Endothelial cell of umbilical vein (primary cell): ENCODE data around the gene TOLLIP. TPM values are rescaled to one million over a fixed set of nuclear protein-coding genes. Genes with fewer than 3 reads are reported as not detected.

ENCODE experiments used
- BruUV-seq: library from RNA; stranded (reverse); fragments of 400-500 nt; replicated peaks from 2 replicates; lab custom pipeline; 2021; lab: Mats Ljungman, UMichigan
- CTCF ChIA-PET: fragments of 300-600, 350-600 bp; sonication (Branson Sonifier 250); formaldehyde crosslinking; loops from one replicate; lab custom pipeline; 2021; ENCODE audit warnings: antibody characterized with exemption, inconsistent platforms; lab: Charles Lee
- POLR2A ChIA-PET: fragments of 300-600, 350-600 bp; sonication (Branson Sonifier 250); formaldehyde crosslinking; loops from one replicate; lab custom pipeline; 2021; ENCODE audit warnings: antibody characterized with exemption, inconsistent platforms; lab: Charles Lee
- DNase-seq: peaks from one replicate; pipeline ENCODE4 v3.0.0-alpha.2; 2011; ENCODE audit warnings: low read depth, low spot score
- FAIRE-seq: peaks from 2 replicates; lab custom pipeline; 2011; peaks lifted over from hg19 to GRCh38; lab: Jason Lieb, UNC
- H2AFZ ChIP-seq: 2 replicates; pipeline ENCODE4 v1.6.0; 2012; ENCODE audit warnings: low read depth, low read length, control low read depth, inconsistent platforms
- H3K27ac ChIP-seq: 2 replicates; pipeline ENCODE4 v1.5.1; 2011; ENCODE audit warnings: low read depth, mild to moderate bottlenecking, control low read depth, low read length, moderate library complexity; ENCODE audit not compliant: insufficient read depth
- H3K27me3 ChIP-seq, 2 experiments: 2 replicates each; pipeline versions ENCODE4 v1.6.0 to v1.6.1; 2011; ENCODE audit warnings: low read length in 2 of 2, mixed read lengths in 1 of 2; ENCODE audit not compliant: control insufficient read depth in 2 of 2, insufficient read depth in 2 of 2
- H3K36me3 ChIP-seq, 2 experiments: 2 replicates in 1 of 2; 3 replicates in 1 of 2; pipeline ENCODE4 v1.5.1; 2011; ENCODE audit warnings: low read length in 2 of 2, mild to moderate bottlenecking in 1 of 2, moderate library complexity in 1 of 2; ENCODE audit not compliant: control insufficient read depth in 2 of 2, insufficient read depth in 2 of 2; ENCODE audit errors: extremely low read depth in 1 of 2
- H3K4me1 ChIP-seq: 3 replicates; pipeline ENCODE4 v1.5.1; 2011; ENCODE audit warnings: mild to moderate bottlenecking, low read length; ENCODE audit not compliant: control insufficient read depth, insufficient read depth; ENCODE audit errors: extremely low read depth
- H3K4me2 ChIP-seq: 2 replicates; pipeline ENCODE4 v1.6.1; 2011; ENCODE audit warnings: low read length, control low read depth, mixed read lengths; ENCODE audit not compliant: insufficient read depth
- H3K4me3 ChIP-seq, 3 experiments: fragments of 200-600 bp in 1 of 3; sonication (generic), shearing (Covaris generic) in 1 of 3; replicated peaks in 1 of 3; 2 replicates each; pipeline ENCODE4 v1.5.1; 2011 to 2016; ENCODE audit warnings: control low read depth in 3 of 3, low read length in 3 of 3, mild to moderate bottlenecking in 2 of 3, inconsistent platforms in 1 of 3, low read depth in 1 of 3, moderate library complexity in 1 of 3; ENCODE audit not compliant: insufficient read depth in 1 of 3
- H3K79me2 ChIP-seq: 2 replicates; pipeline ENCODE4 v1.6.0; 2012; ENCODE audit warnings: low read length, inconsistent platforms; ENCODE audit not compliant: control insufficient read depth, insufficient read depth
- H3K9ac ChIP-seq: replicated peaks from 2 replicates; pipeline ENCODE3; 2011; ENCODE audit warnings: low read length, control low read depth; ENCODE audit not compliant: insufficient read depth; ENCODE audit errors: extremely low read depth
- H3K9me1 ChIP-seq: replicated peaks from 3 replicates; pipeline ENCODE4 v1.6.0; 2011; ENCODE audit warnings: mild to moderate bottlenecking, low read length; ENCODE audit not compliant: control insufficient read depth, insufficient read depth; ENCODE audit errors: extremely low read depth
- H3K9me3 ChIP-seq: replicated peaks from 2 replicates; pipeline ENCODE4 v1.5.1; 2012; ENCODE audit warnings: low read length, inconsistent platforms; ENCODE audit not compliant: control insufficient read depth, insufficient read depth
- H4K20me1 ChIP-seq: replicated peaks from 2 replicates; pipeline ENCODE3; 2011; ENCODE audit warnings: mild to moderate bottlenecking, low read length; ENCODE audit not compliant: control insufficient read depth, insufficient read depth; ENCODE audit errors: extremely low read depth
- EZH2 ChIP-seq: IDR thresholded peaks from 2 replicates; pipeline ENCODE4 v1.6.1; 2012; ENCODE audit warnings: borderline replicate concordance, low read depth, mild to moderate bottlenecking, moderate library complexity, low read length, inconsistent platforms; ENCODE audit not compliant: severe bottlenecking
- FOS ChIP-seq: IDR thresholded peaks from 2 replicates; pipeline ENCODE4 v1.6.1; 2011; ENCODE audit warnings: mild to moderate bottlenecking, low read length, moderate library complexity, borderline replicate concordance; ENCODE audit not compliant: insufficient read depth
- GATA2 ChIP-seq: IDR thresholded peaks from 2 replicates; pipeline ENCODE4 v1.7.0; 2011; ENCODE audit warnings: low read depth, mild to moderate bottlenecking, moderate library complexity, mixed read lengths, low read length; ENCODE audit not compliant: insufficient read length, insufficient read depth
- JUN ChIP-seq: IDR thresholded peaks from 2 replicates; pipeline ENCODE4 v1.6.1; 2011; ENCODE audit warnings: borderline replicate concordance, low read depth; ENCODE audit not compliant: insufficient read length, insufficient read depth
- MYC ChIP-seq: IDR thresholded peaks from one replicate; pipeline ENCODE4 v1.6.1; 2011; ENCODE audit warnings: mild to moderate bottlenecking, low read depth, low read length
- POLR2A ChIP-seq: IDR thresholded peaks from 2 replicates; pipeline ENCODE4 v1.6.1; 2012; ENCODE audit warnings: low read depth, mild to moderate bottlenecking, control low read depth, low read length
- POLR2AphosphoS5 ChIP-seq: IDR thresholded peaks from 2 replicates; pipeline ENCODE4 v1.6.1; 2012; ENCODE audit warnings: low read depth, mild to moderate bottlenecking, control low read depth, low read length, moderate library complexity; ENCODE audit not compliant: insufficient read depth
- dilution Hi-C: fragments of 300-500 bp; cut with MboI; formaldehyde crosslinking; loops from one replicate; pipeline ENCODE4 v1.15.0; 2019; ENCODE audit warnings: low sequenced_read_pairs; ENCODE audit not compliant: extremely low pct_ligation_motif_present
- intact Hi-C: fragments of 100-400 bp; cut with micrococcal nuclease; formaldehyde crosslinking; loops from one replicate; pipeline ENCODE4 v1.10.0; 2022
- microRNA-seq: library from miRNA; unstranded; fragments of <30 nt; microRNA quantifications from one replicate; pipeline ENCODE4 v1.2.0, GENCODE V29; 2021; ENCODE audit warnings: borderline number of aligned reads, borderline replicate concordance
- polyA plus RNA-seq, 4 experiments: library from polyadenylated mRNA; depleted of rRNA in 3 of 4; stranded (reverse) in 3 of 4; unstranded in 1 of 4; fragments of >200 nt; gene quantifications; 2 replicates each; pipeline versions ENCODE4 v1.2.1 to v1.2.3, GENCODE V29; 2011 to 2012; ENCODE audit warnings: missing spikeins in 1 of 4
- small RNA-seq: library from RNA; depleted of rRNA; stranded (forward); fragments of <200 nt; gene quantifications from one replicate; pipeline ENCODE3, GENCODE V24; 2012; ENCODE audit warnings: low replicate concordance, low read depth; ENCODE audit not compliant: insufficient read depth, insufficient read length
- total RNA-seq: library from RNA; stranded (reverse); gene quantifications from 2 replicates; pipeline ENCODE4 v1.2.3, GENCODE V29; 2021
- TF ChIP-seq, protein P1 (sequence below), 2 donors: IDR thresholded peaks; 1 replicate in 1 of 2; 2 replicates in 1 of 2; pipeline ENCODE4 v1.5.1; 2011; ENCODE audit warnings: low read length in 2 of 2, mild to moderate bottlenecking in 2 of 2, moderate library complexity in 2 of 2, control low read depth in 1 of 2, inconsistent platforms in 1 of 2, low read depth in 1 of 2; ENCODE audit not compliant: insufficient read depth in 1 of 2; ENCODE audit errors: extremely low read depth in 1 of 2
- TF ChIP-seq, protein P2 (sequence below): IDR thresholded peaks from 2 replicates; pipeline ENCODE4 v1.6.1; 2011; ENCODE audit not compliant: insufficient read depth, insufficient read length

The TOLLIP gene
- total and polyA plus RNA-seq, 2 donors (not counting 3 experiments of a cell fraction or from before 2014, with no cell fraction given): 49.6 to 64.8 TPM

DNA sequence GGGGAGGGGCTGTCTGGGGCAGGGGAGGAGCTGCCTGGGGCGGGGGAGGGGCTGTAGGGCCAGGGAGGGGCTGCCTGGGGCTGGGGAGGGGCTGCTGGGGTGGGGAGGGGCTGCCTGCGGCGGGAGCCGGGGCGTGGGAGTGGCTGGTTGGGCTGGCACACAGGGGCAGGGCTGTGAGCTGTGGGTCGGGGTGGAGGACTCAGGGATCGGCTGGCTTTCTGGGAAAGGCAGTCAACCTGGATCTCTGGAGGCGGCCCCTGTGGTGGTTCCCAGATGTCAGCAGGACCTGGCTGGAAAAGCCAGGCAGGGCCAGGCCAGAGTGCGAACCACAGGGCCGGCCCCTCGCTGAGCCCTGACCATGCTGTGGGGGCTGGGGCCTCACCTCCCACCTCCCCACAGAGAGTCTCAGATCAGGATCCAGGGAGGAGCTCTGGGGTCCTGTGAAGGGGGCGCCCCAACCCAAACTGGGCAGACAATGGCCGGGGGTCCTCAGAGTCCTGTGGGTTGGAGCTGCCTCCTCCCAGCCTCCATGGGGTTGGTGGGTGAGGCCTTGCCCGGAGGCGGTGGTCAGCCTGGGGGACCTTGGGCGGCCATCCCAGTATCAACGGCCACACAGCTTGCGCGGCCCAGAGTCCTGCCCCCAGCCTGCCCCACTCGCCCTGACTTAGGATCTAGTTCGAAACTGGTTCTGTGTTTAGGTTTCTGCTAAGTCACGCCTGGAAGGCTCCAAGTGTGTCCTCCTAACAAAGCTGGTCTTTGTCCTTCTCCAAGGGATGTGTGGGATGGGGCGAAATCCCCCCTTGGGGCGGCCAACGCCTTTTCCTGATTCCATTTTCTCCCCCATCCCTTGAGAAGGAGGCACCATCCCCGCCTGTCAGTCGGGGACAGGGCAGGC, 84.7 kb downstream of the TOLLIP start:
- FAIRE-seq (no peak), DNase-seq (no peak)
- dilution Hi-C loops: no loop called here

More for the DNA sequence above, 84.7 kb downstream of the TOLLIP start:
- Histone ChIP-seq H3K9me1 (no peaks in the 10 kb centered on the region), H2AFZ (no peak overlapping the region), H3K36me3 (no peaks in the 10 kb centered on the region), H3K4me1 (no peaks in the 10 kb centered on the region), H3K27me3 (no peaks in the 10 kb centered on the region), H3K27ac (no peak overlapping the region), H3K4me3 (no peak overlapping the region), H3K9me3 (no peaks in the 10 kb centered on the region), H3K79me2 (no peaks in the 10 kb centered on the region), H3K4me2 (no peak overlapping the region), H3K9ac (no peak overlapping the region), H4K20me1 (no peaks in the 10 kb centered on the region)
- ChIA-PET POLR2A (no interaction called here), CTCF (interaction anchor here (1.4 kb wide), 1 partner anchor 350 kb away, joined by 3 read pairs; no protein-coding TSS in a partner anchor)
- no TSS peak for BruUV-seq
- intact Hi-C loops: no loop called here
- no peak for TF ChIP-seq FOS
- TF ChIP-seq JUN: no peak
- TF ChIP-seq EZH2: no peak
- TF ChIP-seq, protein P1, sequence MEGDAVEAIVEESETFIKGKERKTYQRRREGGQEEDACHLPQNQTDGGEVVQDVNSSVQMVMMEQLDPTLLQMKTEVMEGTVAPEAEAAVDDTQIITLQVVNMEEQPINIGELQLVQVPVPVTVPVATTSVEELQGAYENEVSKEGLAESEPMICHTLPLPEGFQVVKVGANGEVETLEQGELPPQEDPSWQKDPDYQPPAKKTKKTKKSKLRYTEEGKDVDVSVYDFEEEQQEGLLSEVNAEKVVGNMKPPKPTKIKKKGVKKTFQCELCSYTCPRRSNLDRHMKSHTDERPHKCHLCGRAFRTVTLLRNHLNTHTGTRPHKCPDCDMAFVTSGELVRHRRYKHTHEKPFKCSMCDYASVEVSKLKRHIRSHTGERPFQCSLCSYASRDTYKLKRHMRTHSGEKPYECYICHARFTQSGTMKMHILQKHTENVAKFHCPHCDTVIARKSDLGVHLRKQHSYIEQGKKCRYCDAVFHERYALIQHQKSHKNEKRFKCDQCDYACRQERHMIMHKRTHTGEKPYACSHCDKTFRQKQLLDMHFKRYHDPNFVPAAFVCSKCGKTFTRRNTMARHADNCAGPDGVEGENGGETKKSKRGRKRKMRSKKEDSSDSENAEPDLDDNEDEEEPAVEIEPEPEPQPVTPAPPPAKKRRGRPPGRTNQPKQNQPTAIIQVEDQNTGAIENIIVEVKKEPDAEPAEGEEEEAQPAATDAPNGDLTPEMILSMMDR (IDR thresholded peaks at IDR 0.05; ENCODE audit: extremely low read depth in 1 of 2, insufficient read depth in 1 of 2, low read depth in 1 of 2, low read length in 2 of 2): no peak
- TF ChIP-seq POLR2AphosphoS5: no peak
- TF ChIP-seq MYC: no peak
- no peak for TF ChIP-seq GATA2
- no peak for TF ChIP-seq POLR2A
- TF ChIP-seq, protein P2, sequence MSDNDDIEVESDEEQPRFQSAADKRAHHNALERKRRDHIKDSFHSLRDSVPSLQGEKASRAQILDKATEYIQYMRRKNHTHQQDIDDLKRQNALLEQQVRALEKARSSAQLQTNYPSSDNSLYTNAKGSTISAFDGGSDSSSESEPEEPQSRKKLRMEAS: no peak

Small RNAs within 50 kb of the gene (microRNA-seq; reads per million reads assigned to microRNA genes)
- gene MIR6744: not detected

Small RNAs within 50 kb of the gene (small RNA-seq; reads per million reads assigned to genes)
- gene MIR6744: not detected

Other genes starting within 250 kb of the TOLLIP start
- not detected in 2 replicates for gene MUC2, start 234.8 kb downstream of the TOLLIP start, total RNA-seq
- not detected in 2 replicates for gene MUC2, start 234.8 kb downstream of the TOLLIP start, polyA plus RNA-seq
- not detected in 2 replicates for gene MUC5AC, start 151.7 kb downstream of the TOLLIP start, total RNA-seq
- gene MUC5AC, start 151.7 kb downstream of the TOLLIP start, polyA plus RNA-seq: not detected in 2 replicates
- gene MUC5B, start 86.6 kb downstream of the TOLLIP start, total RNA-seq: not detected in 2 replicates
- gene MUC5B, start 86.6 kb downstream of the TOLLIP start, polyA plus RNA-seq: not detected in 2 replicates
- gene BRSK2, start 80.3 kb upstream of the TOLLIP start, total RNA-seq: 0.20 and 0.39 TPM in 2 replicates
- 0.08 and 0.54 TPM in 2 replicates for gene BRSK2, start 80.3 kb upstream of the TOLLIP start, polyA plus RNA-seq
- gene MOB2, start 177.1 kb upstream of the TOLLIP start, total RNA-seq: 38.2 and 39.0 TPM in 2 replicates
- 50.6 and 54.9 TPM in 2 replicates for gene MOB2, start 177.1 kb upstream of the TOLLIP start, polyA plus RNA-seq